Measurements from ENCODE around the gene ASCC3.

GRCh38 chr6:100915876-100916275 is 34.7 kb upstream of the ASCC3 start:
- TF ChIP-seq EZH2 (IDR thresholded peaks at IDR 0.05; ENCODE audit: borderline replicate concordance, low read depth, low read length, poor library complexity, severe bottlenecking): no peak
- TF ChIP-seq, protein P1, sequence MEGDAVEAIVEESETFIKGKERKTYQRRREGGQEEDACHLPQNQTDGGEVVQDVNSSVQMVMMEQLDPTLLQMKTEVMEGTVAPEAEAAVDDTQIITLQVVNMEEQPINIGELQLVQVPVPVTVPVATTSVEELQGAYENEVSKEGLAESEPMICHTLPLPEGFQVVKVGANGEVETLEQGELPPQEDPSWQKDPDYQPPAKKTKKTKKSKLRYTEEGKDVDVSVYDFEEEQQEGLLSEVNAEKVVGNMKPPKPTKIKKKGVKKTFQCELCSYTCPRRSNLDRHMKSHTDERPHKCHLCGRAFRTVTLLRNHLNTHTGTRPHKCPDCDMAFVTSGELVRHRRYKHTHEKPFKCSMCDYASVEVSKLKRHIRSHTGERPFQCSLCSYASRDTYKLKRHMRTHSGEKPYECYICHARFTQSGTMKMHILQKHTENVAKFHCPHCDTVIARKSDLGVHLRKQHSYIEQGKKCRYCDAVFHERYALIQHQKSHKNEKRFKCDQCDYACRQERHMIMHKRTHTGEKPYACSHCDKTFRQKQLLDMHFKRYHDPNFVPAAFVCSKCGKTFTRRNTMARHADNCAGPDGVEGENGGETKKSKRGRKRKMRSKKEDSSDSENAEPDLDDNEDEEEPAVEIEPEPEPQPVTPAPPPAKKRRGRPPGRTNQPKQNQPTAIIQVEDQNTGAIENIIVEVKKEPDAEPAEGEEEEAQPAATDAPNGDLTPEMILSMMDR (conservative IDR thresholded peaks at IDR 0.05; ENCODE audit: low read depth, low read length): no peak
